Measurements from ENCODE around the gene SYAP1. TPM values are rescaled to one million over a fixed set of nuclear protein-coding genes. Genes with fewer than 3 reads are reported as not detected.
A peak's percentile ranks its signal among the peaks of the same experiment; 100 is the strongest.

SYAP1 gene
- total RNA-seq, 2 donors from 2014 or later: 23.9 to 39.4 TPM

- Histone ChIP-seq H3K27ac (no peak overlapping the region), H3K4me1 (replicated peaks) (no peaks in the 10 kb centered on the region), H3K27me3 (replicated peaks; ENCODE audit: insufficient read depth) (no peaks in the 10 kb centered on the region), H3K4me3 (no peak overlapping the region), H3K9me3 (no peaks in the 10 kb centered on the region), H3K36me3 (no peaks in the 10 kb centered on the region)
- intact Hi-C loops (cut with DNase I): no loop called here
- DNase-seq (ENCODE audit: low spot score): no peak
- TF ChIP-seq POLR2AphosphoS5 (IDR thresholded peaks at IDR 0.05) (no peak), CTCF (IDR thresholded peaks at IDR 0.05) (no peak), POLR2A (IDR thresholded peaks at IDR 0.05) (no peak)
- WGBS: 86% methylated on average over 13 of the region's 15 CpGs
These were observed 16.5 kb upstream of the SYAP1 start for GRCh38 chrX:16702700-16703599.

- no peak for DNase-seq (ENCODE audit: low spot score)
- Histone ChIP-seq H3K27ac (no peak overlapping the region), H3K4me3 (no peak overlapping the region), H3K4me1 (replicated peaks) (no peaks in the 10 kb centered on the region), H3K36me3 (no peaks in the 10 kb centered on the region), H3K9me3 (no peaks in the 10 kb centered on the region), H3K27me3 (replicated peaks; ENCODE audit: insufficient read depth) (no peaks in the 10 kb centered on the region)
- TF ChIP-seq POLR2A (IDR thresholded peaks at IDR 0.05) (no peak), CTCF (IDR thresholded peaks at IDR 0.05) (no peak), POLR2AphosphoS5 (IDR thresholded peaks at IDR 0.05) (no peak)
- intact Hi-C loops (cut with DNase I): no loop called here
- 100% methylated on average over 3 of the region's 3 CpGs for WGBS
These were observed 14.0 kb upstream of the SYAP1 start for GRCh38 chrX:16705370-16705769.

- Histone ChIP-seq H3K4me1 (replicated peaks) (no peaks in the 10 kb centered on the region), H3K9me3 (no peaks in the 10 kb centered on the region), H3K4me3 (no peak overlapping the region), H3K36me3 (no peaks in the 10 kb centered on the region), H3K27me3 (replicated peaks; ENCODE audit: insufficient read depth) (no peaks in the 10 kb centered on the region), H3K27ac (no peak overlapping the region)
- intact Hi-C loops (cut with DNase I): no loop called here
- TF ChIP-seq POLR2AphosphoS5 (IDR thresholded peaks at IDR 0.05) (no peak), POLR2A (IDR thresholded peaks at IDR 0.05) (no peak), CTCF (IDR thresholded peaks at IDR 0.05) (no peak)
- no peak for DNase-seq (ENCODE audit: low spot score)
- WGBS: 85% methylated on average over 3 of the region's 3 CpGs
These were observed 11.4 kb upstream of the SYAP1 start for GRCh38 chrX:16708016-16708415.

- no peak for DNase-seq (ENCODE audit: low spot score)
- intact Hi-C loops (cut with DNase I): no loop called here
- no peak for TF ChIP-seq POLR2A (IDR thresholded peaks at IDR 0.05)
- TF ChIP-seq POLR2AphosphoS5 (IDR thresholded peaks at IDR 0.05): no peak
- no peak for TF ChIP-seq CTCF (IDR thresholded peaks at IDR 0.05)
These were observed 8.1 kb upstream of the SYAP1 start for GRCh38 chrX:16711219-16711811.

More at GRCh38 chrX:16711219-16711811, 8.1 kb upstream of the SYAP1 start:
- Histone ChIP-seq H3K36me3 (no peaks in the 10 kb centered on the region), H3K27me3 (replicated peaks; ENCODE audit: insufficient read depth) (no peaks in the 10 kb centered on the region), H3K9me3 (no peaks in the 10 kb centered on the region), H3K27ac (peak overlapping the region; percentile 83 to 86), H3K4me1 (replicated peaks) (no peaks in the 10 kb centered on the region), H3K4me3 (peak overlapping the region; percentile 52)
- WGBS: 20% methylated on average over 8 of the region's 9 CpGs
